Kidney tubule cell (primary cell): ENCODE results near the gene ANKMY1.
A peak's percentile ranks its signal among the peaks of the same experiment; 100 is the strongest.

Source experiments
- DNase-seq: peaks from one replicate; pipeline ENCODE4 v3.0.0-alpha.2; 2018; ENCODE audit warnings: low spot score

ANKMY1 gene

GRCh38 chr2:240447934-240448333, 109.9 kb downstream of the ANKMY1 start:
- no peak for DNase-seq

- no peak for DNase-seq
Observed at GRCh38 chr2:240447331-240447730, 110.5 kb downstream of the ANKMY1 start.

- no peak for DNase-seq
Observed at GRCh38 chr2:240446664-240447175, 111.1 kb downstream of the ANKMY1 start.

- DNase-seq, result no peak
Observed at GRCh38 chr2:240445961-240446663, 111.7 kb downstream of the ANKMY1 start.

GRCh38 chr2:240444464-240444863, 113.3 kb downstream of the ANKMY1 start:
- DNase-seq, result no peak

- DNase-seq, result no peak
Observed at GRCh38 chr2:240443891-240444301, 113.9 kb downstream of the ANKMY1 start.

GRCh38 chr2:240442891-240443715, 114.7 kb downstream of the ANKMY1 start:
- no peak for DNase-seq

- DNase-seq, result no peak
Observed at GRCh38 chr2:240441993-240442411, 115.8 kb downstream of the ANKMY1 start.

- no peak for DNase-seq
Observed at GRCh38 chr2:240441326-240441992, 116.3 kb downstream of the ANKMY1 start.

GRCh38 chr2:240440704-240441320, 117.0 kb downstream of the ANKMY1 start:
- DNase-seq, result no peak

- no peak for DNase-seq
Observed at GRCh38 chr2:240440251-240440650, 117.5 kb downstream of the ANKMY1 start.

- DNase-seq, result no peak
Observed at GRCh38 chr2:240439698-240440151, 118.1 kb downstream of the ANKMY1 start.

- DNase-seq, result no peak
Observed at GRCh38 chr2:240438810-240439697, 118.7 kb downstream of the ANKMY1 start.

- DNase-seq, result peak; percentile 63
Observed at GRCh38 chr2:240437861-240438809, 119.7 kb downstream of the ANKMY1 start.

- no peak for DNase-seq
Observed at GRCh38 chr2:240437551-240437860, 120.3 kb downstream of the ANKMY1 start.

GRCh38 chr2:240436683-240437550, 120.9 kb downstream of the ANKMY1 start:
- peak; percentile 18 for DNase-seq

- no peak for DNase-seq
Observed at GRCh38 chr2:240435948-240436682, 121.7 kb downstream of the ANKMY1 start.

- peak; percentile 79 for DNase-seq
Observed at GRCh38 chr2:240435457-240435947, 122.3 kb downstream of the ANKMY1 start, which contains the start of gene GPC1. GPC1 (plus strand) TSS chr2:240435663; CDS start chr2:240435919, 256 bp downstream.
